GM23248 (cell line): Measurements from ENCODE around the gene TARBP1.

Experiments
- EZH2 ChIP-seq: fragments of 200-600 bp; sonication (generic); IDR thresholded peaks from 2 replicates; pipeline ENCODE4 v1.6.1; 2018; ENCODE audit warnings: antibody characterized with exemption, mild to moderate bottlenecking; ENCODE audit not compliant: insufficient read depth, poor library complexity, severe bottlenecking
- EZH2phosphoT487 ChIP-seq: fragments of 200-600 bp; sonication (generic); IDR thresholded peaks from 2 replicates; pipeline ENCODE4 v1.6.1; 2018; ENCODE audit warnings: antibody characterized with exemption, moderate library complexity, mild to moderate bottlenecking, low read depth; ENCODE audit not compliant: insufficient read depth

DNA sequence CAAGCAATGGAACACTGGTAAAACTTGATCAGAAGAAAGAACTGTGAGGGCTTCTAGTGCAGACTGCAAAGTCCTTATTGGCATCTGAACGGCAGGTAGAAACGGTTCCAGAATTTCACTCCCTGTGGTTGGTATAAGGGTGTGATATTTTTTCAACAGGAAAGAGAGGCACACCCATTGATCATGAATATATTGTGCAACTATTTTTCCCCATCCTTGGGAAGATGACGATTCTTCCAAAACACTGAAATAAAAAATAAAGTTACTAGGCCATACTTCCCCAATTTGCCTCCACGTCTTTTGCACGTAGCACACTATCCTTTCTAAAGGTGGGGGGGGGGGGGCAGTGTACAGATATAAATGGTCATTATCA is 49.6 kb downstream of the TARBP1 start:
- no peak for TF ChIP-seq EZH2
- no peak for TF ChIP-seq EZH2phosphoT487
